DND-41 (cell line): ENCODE data around the gene MINDY1.

ENCODE experiments used
- CTCF ChIP-seq: IDR thresholded peaks from 2 replicates; pipeline ENCODE4 v1.5.1; 2012; ENCODE audit warnings: borderline replicate concordance, low read length, moderate library complexity, mild to moderate bottlenecking; ENCODE audit not compliant: poor library complexity, severe bottlenecking; ENCODE audit errors: extremely low read depth
- EZH2 ChIP-seq: IDR thresholded peaks from 3 replicates; pipeline ENCODE4 v1.6.1; 2012; ENCODE audit warnings: borderline replicate concordance, low read depth, mild to moderate bottlenecking, moderate library complexity, low read length, inconsistent platforms; ENCODE audit not compliant: severe bottlenecking

- TF ChIP-seq CTCF (no peak), EZH2 (no peak)
Measured at GRCh38 chr1:151049458-151049857, 42.8 kb upstream of the MINDY1 start.
